Ectodermal cell (in vitro differentiated cells): ENCODE results near the gene THAP9. TPM values are rescaled to one million over a fixed set of nuclear protein-coding genes. Genes with fewer than 3 reads are reported as not detected.
"Not testable (repeated sequence)": the region's sequence is repeated elsewhere in the genome, so short reads cannot be mapped to it uniquely, and the experiment has no call there.

Experiments
- H3K27ac ChIP-seq: 2 replicates; pipeline ENCODE4 v1.7.0; 2013; ENCODE audit warnings: mild to moderate bottlenecking, low read depth, low read length; ENCODE audit not compliant: insufficient read depth, poor library complexity, severe bottlenecking
- H3K27me3 ChIP-seq: 2 replicates; pipeline ENCODE4 v1.7.0; 2013; ENCODE audit warnings: mild to moderate bottlenecking, low read length; ENCODE audit not compliant: insufficient read depth, control insufficient read depth, poor library complexity, severe bottlenecking
- H3K36me3 ChIP-seq: one replicate; pipeline ENCODE4 v1.7.0; 2013; ENCODE audit warnings: low read length; ENCODE audit not compliant: control insufficient read depth, insufficient read depth
- H3K4me1 ChIP-seq: one replicate; pipeline ENCODE4 v1.7.0; 2013; ENCODE audit warnings: low read length; ENCODE audit not compliant: control insufficient read depth, insufficient read depth
- H3K4me3 ChIP-seq: 2 replicates; pipeline ENCODE4 v1.7.0; 2013; ENCODE audit warnings: low read depth, low read length, control low read depth; ENCODE audit not compliant: insufficient read depth
- H3K9me3 ChIP-seq: 2 replicates; pipeline ENCODE4 v1.7.0; 2013; ENCODE audit warnings: mild to moderate bottlenecking, low read length, moderate library complexity; ENCODE audit not compliant: control insufficient read depth
- WGBS, 2 experiments: methylation state at CpG; one replicate each; pipeline ENCODE4 v1.1.7; 2013; ENCODE audit warnings: missing lambda C conversion rate in 2 of 2; 5-methylcytosine and 5-hydroxymethylcytosine counted together
- polyA plus RNA-seq, 4 experiments: library from polyadenylated mRNA; stranded (reverse); fragments of 50-300 nt; gene quantifications; one replicate each; pipeline ENCODE4 v1.2.3, GENCODE V29; 2013

THAP9 gene
- polyA plus RNA-seq (2013, experiment 1 of 4): 16.5 TPM
- 15.7 TPM for polyA plus RNA-seq (2013, experiment 2 of 4)
- 18.1 TPM for polyA plus RNA-seq (2013, experiment 3 of 4)
- 19.5 TPM for polyA plus RNA-seq (2013, experiment 4 of 4)

GRCh38 chr4:82900411-82901182 is at the start of gene THAP9:
Gene THAP9 (plus strand): TSS chr4:82900735. CDS start chr4:82900803, 68 bp downstream.
- H3K9me3 ChIP-seq: no peaks in the 10 kb centered on the region
- H3K4me1 ChIP-seq: peaks cover 9% of the 10 kb centered on the region
- no peaks in the 10 kb centered on the region for H3K27me3 ChIP-seq
- H3K27ac ChIP-seq: peak within 1 kb of the TSS; percentile 92
- WGBS, 2 experiments: 0% methylated on average over 67 of the region's 67 CpGs
- peak within 1 kb of the TSS; percentile 93 for H3K4me3 ChIP-seq
- H3K36me3 ChIP-seq: no peaks in the 10 kb centered on the region

- Histone ChIP-seq H3K27ac (no peak overlapping the region), H3K36me3 (peaks cover 35% of the 10 kb centered on the region), H3K4me1 (no peaks in the 10 kb centered on the region), H3K9me3 (no peaks in the 10 kb centered on the region), H3K4me3 (no peak overlapping the region), H3K27me3 (no peaks in the 10 kb centered on the region)
- 100% methylated on average over 1 to 2 of the region's 2 CpGs for WGBS, 2 experiments
These were observed 49.2 kb upstream of the THAP9 start for GRCh38 chr4:82851318-82851717.

GRCh38 chr4:82851885-82852750 is 48.4 kb upstream of the THAP9 start:
- Histone ChIP-seq H3K27me3 (no peaks in the 10 kb centered on the region), H3K4me3 (no peak overlapping the region), H3K36me3 (peaks cover 35% of the 10 kb centered on the region), H3K4me1 (no peaks in the 10 kb centered on the region), H3K9me3 (no peaks in the 10 kb centered on the region), H3K27ac (no peak overlapping the region)
- 97 to 100% methylated on average over 1 of the region's 1 CpG for WGBS, 2 experiments

- H3K36me3 ChIP-seq: peaks cover 35% of the 10 kb centered on the region
- H3K27me3 ChIP-seq: no peaks in the 10 kb centered on the region
- H3K27ac ChIP-seq: no peak overlapping the region
- WGBS, 2 experiments: 74 to 75% methylated on average over 5 of the region's 5 CpGs
- H3K4me3 ChIP-seq: no peak overlapping the region
- no peaks in the 10 kb centered on the region for H3K4me1 ChIP-seq
- no peaks in the 10 kb centered on the region for H3K9me3 ChIP-seq
These were observed 47.7 kb upstream of the THAP9 start for GRCh38 chr4:82852751-82853285.

GRCh38 chr4:82860487-82860886 is 40.0 kb upstream of the THAP9 start:
- H3K9me3 ChIP-seq, H3K27ac ChIP-seq, H3K4me1 ChIP-seq, H3K4me3 ChIP-seq, H3K27me3 ChIP-seq: not testable (repeated sequence)
- 93 to 96% methylated on average over 2 of the region's 2 CpGs for WGBS, 2 experiments
- H3K36me3 ChIP-seq: peaks cover 17% of the 10 kb centered on the region

GRCh38 chr4:82861529-82861928 is 39.0 kb upstream of the THAP9 start:
- no peaks in the 10 kb centered on the region for H3K27me3 ChIP-seq

GRCh38 chr4:82864336-82864979 is 36.1 kb upstream of the THAP9 start:
- H3K9me3 ChIP-seq: no peaks in the 10 kb centered on the region
- no peak overlapping the region for H3K27ac ChIP-seq
- WGBS, 2 experiments: 93 to 95% methylated on average over 6 of the region's 6 CpGs
- no peaks in the 10 kb centered on the region for H3K4me1 ChIP-seq
- peaks cover 33% of the 10 kb centered on the region for H3K36me3 ChIP-seq
- H3K4me3 ChIP-seq: no peak overlapping the region
- H3K27me3 ChIP-seq: no peaks in the 10 kb centered on the region

More at GRCh38 chr4:82861529-82861928, 39.0 kb upstream of the THAP9 start:
- H3K36me3 ChIP-seq: peaks cover 21% of the 10 kb centered on the region
- H3K4me1 ChIP-seq: no peaks in the 10 kb centered on the region
- H3K4me3 ChIP-seq: no peak overlapping the region
- no peaks in the 10 kb centered on the region for H3K9me3 ChIP-seq
- no peak overlapping the region for H3K27ac ChIP-seq

- Histone ChIP-seq H3K9me3 (no peaks in the 10 kb centered on the region), H3K27ac (no peak overlapping the region), H3K4me3 (no peak overlapping the region), H3K36me3 (peaks cover 33% of the 10 kb centered on the region), H3K4me1 (no peaks in the 10 kb centered on the region), H3K27me3 (no peaks in the 10 kb centered on the region)
- WGBS, 2 experiments: no CpG with 5 or more reads among the region's 1 CpG
These were observed 34.9 kb upstream of the THAP9 start for GRCh38 chr4:82865592-82865991.

- not testable (repeated sequence) for H3K27me3 ChIP-seq, H3K9me3 ChIP-seq, H3K27ac ChIP-seq, H3K4me3 ChIP-seq, H3K4me1 ChIP-seq
- H3K36me3 ChIP-seq: peaks cover 37% of the 10 kb centered on the region
- 91 to 92% methylated on average over 6 of the region's 6 CpGs for WGBS, 2 experiments
These were observed 34.5 kb upstream of the THAP9 start for GRCh38 chr4:82866033-82866432.
